K562 (cell line): ENCODE data around the gene BOLA1. TPM values are rescaled to one million over a fixed set of nuclear protein-coding genes. Genes with fewer than 3 reads are reported as not detected.

ENCODE experiments used
- ARID3A ChIP-seq: IDR thresholded peaks from 2 replicates; pipeline ENCODE4 v1.6.1; 2012; ENCODE audit warnings: low read depth, low read length, improper control_type of control experiment, borderline replicate concordance
- CEBPG ChIP-seq, 3 experiments: fragments of 200-800 bp in 1 of 3; sonication (Bioruptor generic) in 1 of 3; sonication (generic) in 1 of 3; formaldehyde crosslinking in 1 of 3; IDR thresholded peaks in 2 of 3; conservative IDR thresholded peaks in 1 of 3; 2 replicates each; pipeline versions ENCODE4 v1.6.1 to v1.8.0; 2016 to 2022; ENCODE audit warnings: missing compliant biosample characterization in 2 of 3, missing genetic modification characterization in 2 of 3, mild to moderate bottlenecking in 1 of 3, missing genetic modification reagents in 1 of 3
- E2F5 ChIP-seq: sonication (generic); formaldehyde crosslinking; IDR thresholded peaks from 2 replicates; pipeline ENCODE4 v1.8.0; 2022; ENCODE audit warnings: mild to moderate bottlenecking, missing genetic modification reagents
- ELF4 ChIP-seq: fragments of 450-650 bp; formaldehyde crosslinking; IDR thresholded peaks from 2 replicates; pipeline ENCODE4 v1.4.0; 2022; ENCODE audit warnings: missing genetic modification characterization
- GATAD2A ChIP-seq: fragments of 450-650 bp; IDR thresholded peaks from 2 replicates; pipeline ENCODE4 v1.6.1; 2017
- HMGN3 ChIP-seq: IDR thresholded peaks from 2 replicates; pipeline ENCODE4 v1.6.1; 2011; ENCODE audit warnings: borderline replicate concordance, low read depth, mild to moderate bottlenecking, mixed read lengths, low read length; ENCODE audit not compliant: insufficient read length; ENCODE audit errors: extremely low read depth
- MNT ChIP-seq, 2 experiments: fragments of 450-650 bp; conservative IDR thresholded peaks; 2 replicates each; pipeline ENCODE4 v1.6.1; 2017; ENCODE audit warnings: mild to moderate bottlenecking in 2 of 2, moderate library complexity in 2 of 2
- NFATC3 ChIP-seq: fragments of 450-650 bp; IDR thresholded peaks from 2 replicates; pipeline ENCODE4 v1.6.1; 2017; ENCODE audit warnings: mild to moderate bottlenecking
- POLR3A ChIP-seq: IDR thresholded peaks from 2 replicates; pipeline ENCODE4 v1.6.1; 2011; ENCODE audit warnings: borderline replicate concordance, mild to moderate bottlenecking, moderate library complexity; ENCODE audit not compliant: insufficient read length, insufficient read depth; ENCODE audit errors: extremely low read depth
- RNF219 ChIP-seq: fragments of 250-450 bp; sonication (Bioruptor Pico); IDR thresholded peaks from 2 replicates; pipeline ENCODE4 v1.5.0; 2022; ENCODE audit warnings: mild to moderate bottlenecking
- SIN3A ChIP-seq, 2 experiments: fragments of 150-350 bp in 1 of 2; IDR thresholded peaks; 2 replicates each; pipeline ENCODE4 v1.6.1; 2011 to 2016; ENCODE audit warnings: borderline replicate concordance in 2 of 2, low read depth in 2 of 2, low read length in 2 of 2, mild to moderate bottlenecking in 2 of 2, moderate library complexity in 2 of 2; ENCODE audit not compliant: control insufficient read depth in 1 of 2
- SLC30A9 ChIP-seq: fragments of 250-450 bp; sonication (Bioruptor Pico); IDR thresholded peaks from 2 replicates; pipeline ENCODE4 v1.8.0; 2022; ENCODE audit warnings: mild to moderate bottlenecking, moderate library complexity
- TAF15 ChIP-seq: fragments of 200-400 bp; formaldehyde crosslinking; IDR thresholded peaks from 2 replicates; pipeline ENCODE4 v1.6.1; 2017; ENCODE audit warnings: mild to moderate bottlenecking, low read depth, low read length, moderate library complexity
- YBX1 ChIP-seq: fragments of 450-650 bp; IDR thresholded peaks from 2 replicates; pipeline ENCODE4 v1.7.1; 2016; ENCODE audit warnings: mild to moderate bottlenecking
- YY1 ChIP-seq, 3 experiments: IDR thresholded peaks; 2 replicates each; pipeline ENCODE4 v1.6.1; 2011; ENCODE audit warnings: low read length in 2 of 3, mild to moderate bottlenecking in 2 of 3, moderate library complexity in 2 of 3, borderline replicate concordance in 1 of 3, control low read depth in 1 of 3, low read depth in 1 of 3; ENCODE audit not compliant: insufficient read depth in 3 of 3, insufficient replicate concordance in 2 of 3, control insufficient read depth in 1 of 3, insufficient read length in 1 of 3; ENCODE audit errors: extremely low read depth in 1 of 3
- ZEB2 ChIP-seq: fragments of 450-650 bp; IDR thresholded peaks from 2 replicates; pipeline ENCODE4 v1.6.1; 2016
- ZKSCAN3 ChIP-seq: fragments of 250-450 bp; sonication (Bioruptor Pico); IDR thresholded peaks from 2 replicates; pipeline ENCODE4 v1.4.0; 2020
- ZNF354B ChIP-seq: fragments of 250-450 bp; sonication (Bioruptor Pico); IDR thresholded peaks from 2 replicates; pipeline ENCODE4 v1.4.0; 2020
- ZNF644 ChIP-seq: fragments of 200-800 bp; sonication (Bioruptor generic); IDR thresholded peaks from 2 replicates; pipeline ENCODE4 v1.6.1; 2016; ENCODE audit warnings: low read depth, missing genetic modification characterization, missing compliant biosample characterization
- ZNF699 ChIP-seq: fragments of 250-450 bp; sonication (Bioruptor Pico); IDR thresholded peaks from 2 replicates; pipeline ENCODE4 v1.8.0; 2021; ENCODE audit warnings: mild to moderate bottlenecking, moderate library complexity; ENCODE audit not compliant: insufficient replicate concordance
- polyA plus RNA-seq, 8 experiments: library from polyadenylated mRNA; depleted of rRNA in 4 of 8; stranded (reverse) in 5 of 8; unstranded in 3 of 8; fragments of >200 nt; fragmentation: Nextera tagmentation in 2 of 8; fragmentation: Illumina TruSeq in 1 of 8; extraction: Ambion mirVana in 2 of 8; extraction: Trizol in 1 of 8; gene quantifications; 2 replicates each; pipeline versions ENCODE4 v1.2.1 to v1.2.3, GENCODE V29; 2011 to 2014; ENCODE audit warnings: inconsistent platforms in 1 of 8, missing spikeins in 1 of 8
- total RNA-seq, 7 experiments: library from RNA; depleted of rRNA in 6 of 7; stranded (reverse); fragments of >200 nt in 6 of 7; fragmentation: Illumina TruSeq in 2 of 7; extraction: Trizol in 2 of 7; gene quantifications; 2 replicates each; pipeline versions ENCODE4 v1.2.1 to v1.2.3, GENCODE V29; 2011 to 2021; ENCODE audit warnings: low replicate concordance in 1 of 7

Gene BOLA1
- total and polyA plus RNA-seq, 9 of the 15 experiments (the other 6 are each of a cell fraction or from before 2014, with no cell fraction given): 0.18 to 1.2 (median 0.40) TPM; not detected in 2

GRCh38 chr1:149885339-149886120, 13.8 kb upstream of the BOLA1 start (continued):
- no peak; the same call in 1 of the 2 replicates for TF ChIP-seq TAF15
- no peak for TF ChIP-seq ELF4 (CRISPR knock-in tag)
- TF ChIP-seq ZEB2: 0 out of 2 replicates have a peak, but pooled peaks have one; percentile 13
- TF ChIP-seq YBX1: no peak
- no peak for TF ChIP-seq ZNF354B (CRISPR knock-in tag)
- TF ChIP-seq RNF219 (CRISPR knock-in tag): no peak
- no peak for TF ChIP-seq SLC30A9 (CRISPR knock-in tag)
- TF ChIP-seq YY1 (IDR thresholded peaks at IDR 0.05; ENCODE audit: borderline replicate concordance in 1 of 3, control insufficient read depth in 1 of 3, extremely low read depth in 1 of 3, insufficient read depth in 3 of 3, insufficient read length in 1 of 3, insufficient replicate concordance in 2 of 3, low read depth in 1 of 3, low read length in 2 of 3): peak in 1 of 3 experiments; percentile 40
- no peak for TF ChIP-seq ZNF644 (tag)
- no peak for TF ChIP-seq ZNF699
- peak; percentile 38 to 62; a peak in 3 of 4 replicates for TF ChIP-seq MNT (conservative IDR thresholded peaks at IDR 0.05)
- TF ChIP-seq E2F5 (CRISPR knock-in tag): no peak; the same call in 1 of the 2 replicates
- TF ChIP-seq ARID3A: no peak
- TF ChIP-seq HMGN3: no peak
- no peak for TF ChIP-seq NFATC3
- no peak for TF ChIP-seq GATAD2A
- no peak for TF ChIP-seq POLR3A
- TF ChIP-seq ZKSCAN3: no peak
- TF ChIP-seq SIN3A (IDR thresholded peaks at IDR 0.05; ENCODE audit: borderline replicate concordance in 2 of 2, control insufficient read depth in 1 of 2, low read depth in 2 of 2, low read length in 2 of 2): peak; percentile 22 to 52; a peak in 3 of 4 replicates
- TF ChIP-seq CEBPG (CRISPR knock-in tag; IDR thresholded peaks at IDR 0.05): no peak
- TF ChIP-seq CEBPG (tag; conservative IDR thresholded peaks at IDR 0.05 in 1 of 2, IDR thresholded peaks at IDR 0.05 in 1 of 2): no peak
